H1 (cell line): ENCODE results near the gene CFC1B. TPM values are rescaled to one million over a fixed set of nuclear protein-coding genes. Genes with fewer than 3 reads are reported as not detected.
"Not testable (repeated sequence)": the region's sequence is repeated elsewhere in the genome, so short reads cannot be mapped to it uniquely, and the experiment has no call there.

Source experiments
- CTCF ChIA-PET: fragments of 300-600 bp; sonication (Branson Sonifier 250); formaldehyde crosslinking; loops from one replicate; lab custom pipeline; 2021; ENCODE audit not compliant: partially characterized antibody; lab: Charles Lee
- POLR2A ChIA-PET: fragments of 300-600 bp; sonication (Branson Sonifier 250); formaldehyde crosslinking; loops from one replicate; lab custom pipeline; 2021; ENCODE audit warnings: inconsistent platforms; ENCODE audit not compliant: partially characterized antibody; lab: Charles Lee
- DNase-seq, 2 experiments: peaks; one replicate each; pipeline versions ENCODE4 v3.0.0 to v3.0.0-alpha.2; 2010 to 2022; ENCODE audit warnings: low spot score in 2 of 2, low read depth in 1 of 2, mixed read lengths in 1 of 2
- FAIRE-seq: peaks from 2 replicates; lab custom pipeline; 2011; peaks lifted over from hg19 to GRCh38; lab: Jason Lieb, UNC
- H2AFZ ChIP-seq: 2 replicates; pipeline ENCODE4 v1.8.1; 2012; ENCODE audit warnings: low read length, inconsistent platforms
- H2AK5ac ChIP-seq: 2 replicates; pipeline ENCODE4 v1.6.1; 2013; ENCODE audit warnings: low read depth, low read length
- H2BK120ac ChIP-seq: replicated peaks from 2 replicates; pipeline ENCODE3; 2013; ENCODE audit warnings: low read depth, low read length, inconsistent platforms
- H2BK12ac ChIP-seq: 2 replicates; pipeline ENCODE4 v1.6.1; 2013; ENCODE audit warnings: low read depth, low read length
- H2BK15ac ChIP-seq: 2 replicates; pipeline ENCODE4 v1.6.1; 2013; ENCODE audit warnings: low read length
- H2BK20ac ChIP-seq: 2 replicates; pipeline ENCODE4 v1.6.1; 2013; ENCODE audit warnings: low read length
- H2BK5ac ChIP-seq: 2 replicates; pipeline ENCODE4 v1.6.1; 2013; ENCODE audit warnings: low read depth, low read length
- H3K14ac ChIP-seq: 2 replicates; pipeline ENCODE4 v1.6.1; 2013; ENCODE audit warnings: inconsistent platforms; ENCODE audit not compliant: insufficient read length
- H3K18ac ChIP-seq: 2 replicates; pipeline ENCODE4 v1.6.1; 2013; ENCODE audit warnings: low read length; ENCODE audit errors: extremely low read depth
- H3K23ac ChIP-seq: 2 replicates; pipeline ENCODE4 v1.6.1; 2013; ENCODE audit warnings: inconsistent platforms; ENCODE audit not compliant: insufficient read length
- H3K23me2 ChIP-seq: 2 replicates; pipeline ENCODE4 v1.6.1; 2013; ENCODE audit warnings: low read depth, low read length
- H3K27ac ChIP-seq: 2 replicates; pipeline ENCODE4 v1.6.1; 2011; ENCODE audit warnings: low read depth, low read length, inconsistent platforms
- H3K27me3 ChIP-seq, 4 experiments: replicated peaks in 1 of 4; 1 replicate in 1 of 4; 2 replicates in 3 of 4; pipeline versions ENCODE4 v1.6.1 to v1.8.1; 2011 to 2013; ENCODE audit warnings: low read length in 3 of 4, mild to moderate bottlenecking in 3 of 4, inconsistent platforms in 2 of 4, mixed read lengths in 2 of 4, moderate library complexity in 1 of 4; ENCODE audit not compliant: control insufficient read depth in 3 of 4, insufficient read depth in 3 of 4; ENCODE audit errors: extremely low read depth in 1 of 4
- H3K36me3 ChIP-seq, 4 experiments: 2 replicates each; pipeline versions ENCODE4 v1.6.1 to v1.8.1; 2011 to 2013; ENCODE audit warnings: mild to moderate bottlenecking in 4 of 4, low read length in 3 of 4, moderate library complexity in 2 of 4, control low read depth in 1 of 4, inconsistent platforms in 1 of 4; ENCODE audit not compliant: insufficient read depth in 4 of 4, control insufficient read depth in 2 of 4
- H3K4ac ChIP-seq: replicated peaks from 2 replicates; pipeline ENCODE3; 2013; ENCODE audit warnings: low read length, low read depth, mixed read lengths, inconsistent platforms; ENCODE audit not compliant: insufficient read length
- H3K4me1 ChIP-seq, 4 experiments: replicated peaks in 1 of 4; 1 replicate in 1 of 4; 2 replicates in 3 of 4; pipeline versions ENCODE4 v1.6.1 to v1.8.1; 2011 to 2013; ENCODE audit warnings: low read length in 3 of 4, inconsistent platforms in 2 of 4, mixed read lengths in 1 of 4; ENCODE audit not compliant: insufficient read depth in 4 of 4, control insufficient read depth in 3 of 4
- H3K4me2 ChIP-seq, 2 experiments: 2 replicates each; pipeline versions ENCODE4 v1.6.1 to v1.8.1; 2011 to 2013; ENCODE audit warnings: low read depth in 2 of 2, low read length in 2 of 2, control low read depth in 1 of 2, inconsistent platforms in 1 of 2, mild to moderate bottlenecking in 1 of 2; ENCODE audit not compliant: insufficient read depth in 1 of 2
- H3K4me3 ChIP-seq, 4 experiments: fragments of 200-600, 300-600 bp in 1 of 4; sonication (generic), shearing (Covaris generic), sonication (Bioruptor Twin) in 1 of 4; 2 replicates each; pipeline versions ENCODE4 v1.5.1 to v1.8.1; 2011 to 2016; ENCODE audit warnings: low read length in 4 of 4, low read depth in 3 of 4, control low read depth in 2 of 4, inconsistent platforms in 2 of 4, mild to moderate bottlenecking in 2 of 4, mixed read lengths in 1 of 4, moderate library complexity in 1 of 4; ENCODE audit not compliant: insufficient read depth in 2 of 4; ENCODE audit errors: extremely low read depth in 1 of 4
- H3K56ac ChIP-seq: replicated peaks from 2 replicates; pipeline ENCODE3; 2013; ENCODE audit warnings: low read depth, mild to moderate bottlenecking, mixed read lengths, low read length, inconsistent platforms; ENCODE audit not compliant: insufficient read length
- H3K79me1 ChIP-seq: 2 replicates; pipeline ENCODE4 v1.6.1; 2013; ENCODE audit warnings: low read depth, low read length, control low read depth
- H3K79me2 ChIP-seq, 2 experiments: 2 replicates each; pipeline versions ENCODE4 v1.6.1 to v1.8.1; 2012 to 2013; ENCODE audit warnings: low read length in 2 of 2, mild to moderate bottlenecking in 2 of 2, inconsistent platforms in 1 of 2; ENCODE audit not compliant: insufficient read depth in 2 of 2, control insufficient read depth in 1 of 2
- H3K9ac ChIP-seq, 4 experiments: replicated peaks in 1 of 4; 1 replicate in 1 of 4; 2 replicates in 3 of 4; pipeline versions ENCODE4 v1.6.1 to v1.8.1; 2011 to 2013; ENCODE audit warnings: low read depth in 3 of 4, low read length in 3 of 4, control low read depth in 2 of 4, mild to moderate bottlenecking in 2 of 4, moderate library complexity in 2 of 4, inconsistent platforms in 1 of 4; ENCODE audit errors: extremely low read depth in 1 of 4
- H3K9me3 ChIP-seq, 2 experiments: 2 replicates each; pipeline versions ENCODE4 v1.6.1 to v1.8.1; 2012 to 2013; ENCODE audit warnings: mild to moderate bottlenecking in 2 of 2, moderate library complexity in 2 of 2, control low read depth in 1 of 2, inconsistent platforms in 1 of 2, low read depth in 1 of 2, low read length in 1 of 2, mixed read lengths in 1 of 2; ENCODE audit not compliant: insufficient read depth in 2 of 2
- H4K20me1 ChIP-seq, 2 experiments: replicated peaks in 1 of 2; 2 replicates each; pipeline versions ENCODE3 to v1.8.1; 2011 to 2013; ENCODE audit warnings: inconsistent platforms in 2 of 2, low read length in 2 of 2, mild to moderate bottlenecking in 1 of 2; ENCODE audit not compliant: insufficient read depth in 2 of 2, control insufficient read depth in 1 of 2
- H4K5ac ChIP-seq: 2 replicates; pipeline ENCODE4 v1.6.1; 2013; ENCODE audit warnings: low read length, low read depth, mixed read lengths, inconsistent platforms; ENCODE audit not compliant: insufficient read length
- H4K8ac ChIP-seq: 2 replicates; pipeline ENCODE4 v1.8.0; 2013; ENCODE audit warnings: mild to moderate bottlenecking, moderate library complexity, low read length, inconsistent platforms; ENCODE audit not compliant: insufficient read depth; ENCODE audit errors: extremely low read depth
- H4K91ac ChIP-seq: replicated peaks from 2 replicates; pipeline ENCODE3; 2013; ENCODE audit warnings: low read length, mixed read lengths, inconsistent platforms; ENCODE audit not compliant: insufficient read length
- WGBS, 2 experiments: shearing (Covaris generic) in 1 of 2; methylation state at CpG; one replicate each; pipeline versions ENCODE4 v1.1.6 to v1.1.7; 2013 to 2015; ENCODE audit warnings: low lambda C conversion rate in 2 of 2, mixed read lengths in 2 of 2, inconsistent platforms in 1 of 2, low coverage in 1 of 2, missing lambda C conversion rate in 1 of 2; ENCODE audit not compliant: insufficient replicate concordance in 2 of 2, insufficient coverage in 1 of 2, insufficient read length in 1 of 2; ENCODE audit errors: extremely low coverage in 1 of 2, missing lambda C conversion rate in 1 of 2; 5-methylcytosine and 5-hydroxymethylcytosine counted together
- polyA plus RNA-seq, 7 experiments: library from polyadenylated mRNA; depleted of rRNA in 3 of 7; stranded (reverse) in 5 of 7; unstranded in 2 of 7; fragments of >200 nt in 5 of 7; fragments of 200-250 nt in 2 of 7; gene quantifications; 1 replicate in 5 of 7; 2 replicates in 1 of 7; 4 replicates in 1 of 7; pipeline versions ENCODE4 v1.2.1 to v1.2.3, GENCODE V29; 2011 to 2013; ENCODE audit warnings: missing spikeins in 2 of 7, mixed read lengths in 2 of 7
- total RNA-seq: library from RNA; stranded (reverse); fragmentation: NEBNext Ultra II Directional; extraction: Animal tissue kit (Norgen Biotek cat#: 25700); gene quantifications from 2 replicates; pipeline ENCODE4 v1.2.1, GENCODE V29; 2021

The CFC1B gene
- total and polyA plus RNA-seq, 2 of the 8 experiments (the other 6 are each of a cell fraction or from before 2014, with no cell fraction given) = 0.11 TPM; not detected in 1

DNA sequence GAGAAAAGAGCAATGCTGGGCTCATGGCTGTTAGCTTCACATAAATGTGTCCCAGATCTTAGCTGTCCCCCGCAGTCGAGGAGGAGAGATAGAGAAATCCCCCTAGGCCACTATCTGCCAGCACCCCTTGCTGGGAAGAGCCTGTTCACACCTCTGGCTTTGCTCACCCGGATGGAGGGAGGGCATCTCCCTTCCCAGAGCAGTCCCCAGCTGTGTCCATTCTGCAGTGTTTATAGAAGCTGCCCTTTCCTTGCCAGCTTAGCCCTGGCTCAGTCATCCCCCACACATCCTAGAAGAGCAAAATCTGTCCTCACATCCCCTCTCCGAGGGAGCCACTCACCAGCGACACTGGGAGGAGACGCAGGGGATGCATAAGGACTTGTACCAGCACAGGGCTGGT lies 8.5 kb downstream of the CFC1B start:
- H2AFZ ChIP-seq, H3K23ac ChIP-seq, H3K36me3 ChIP-seq, H2AK5ac ChIP-seq, H3K4me1 ChIP-seq, H3K79me2 ChIP-seq, H2BK20ac ChIP-seq, H3K4ac ChIP-seq, H4K8ac ChIP-seq, CTCF ChIA-PET, H3K9me3 ChIP-seq, H3K56ac ChIP-seq, H2BK5ac ChIP-seq, H2BK120ac ChIP-seq, H2BK15ac ChIP-seq, H3K4me2 ChIP-seq, H3K79me1 ChIP-seq, H3K18ac ChIP-seq, FAIRE-seq, POLR2A ChIA-PET, DNase-seq, H3K27me3 ChIP-seq, H3K23me2 ChIP-seq, H3K27ac ChIP-seq, H3K9ac ChIP-seq, H3K14ac ChIP-seq, H4K91ac ChIP-seq, H3K4me3 ChIP-seq, H4K5ac ChIP-seq, H4K20me1 ChIP-seq, H2BK12ac ChIP-seq: not testable (repeated sequence)
- no CpG with 5 or more reads among the region's 6 CpGs for WGBS, 2 experiments

DNA sequence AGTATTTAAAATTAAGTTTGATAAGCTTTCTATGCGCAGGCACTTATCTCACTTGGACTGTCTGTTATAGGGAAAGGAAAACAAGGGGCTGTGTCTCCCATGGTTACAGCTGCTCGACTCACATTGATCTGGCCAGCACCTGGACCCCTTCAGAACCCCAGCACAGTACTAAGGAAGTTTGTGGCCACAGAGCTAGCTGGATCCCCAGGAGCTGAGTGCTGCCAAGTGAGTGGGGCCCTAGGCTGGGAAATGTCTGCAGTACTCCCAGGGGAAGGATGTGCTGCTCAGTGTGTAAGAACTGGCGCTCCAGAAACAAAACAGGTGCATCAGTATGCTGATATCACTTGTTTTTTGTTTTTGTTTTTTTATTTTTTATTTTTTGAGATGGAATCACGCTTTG lies 9.2 kb downstream of the CFC1B start:
- H3K4me1 ChIP-seq, DNase-seq, H3K56ac ChIP-seq, H3K36me3 ChIP-seq, H3K79me2 ChIP-seq, H4K20me1 ChIP-seq, FAIRE-seq, CTCF ChIA-PET, H4K8ac ChIP-seq, POLR2A ChIA-PET, H2BK12ac ChIP-seq, H3K27me3 ChIP-seq, H2BK5ac ChIP-seq, H3K79me1 ChIP-seq, H3K23me2 ChIP-seq, H4K91ac ChIP-seq, H2BK120ac ChIP-seq, H3K9ac ChIP-seq, H2AFZ ChIP-seq, H3K23ac ChIP-seq, H2AK5ac ChIP-seq, H3K18ac ChIP-seq, H3K14ac ChIP-seq, H3K27ac ChIP-seq, H3K4ac ChIP-seq, H3K4me3 ChIP-seq, H2BK20ac ChIP-seq, H4K5ac ChIP-seq, H3K9me3 ChIP-seq, H2BK15ac ChIP-seq, H3K4me2 ChIP-seq: not testable (repeated sequence)
- no CpG with 5 or more reads among the region's 4 CpGs for WGBS, 2 experiments
